ENCODE results near the gene DCST2. TPM values are rescaled to one million over a fixed set of nuclear protein-coding genes. Genes with fewer than 3 reads are reported as not detected.

The DCST2 gene
- total RNA-seq, 1 donor from 2014 or later: 2.2 TPM

DNA sequence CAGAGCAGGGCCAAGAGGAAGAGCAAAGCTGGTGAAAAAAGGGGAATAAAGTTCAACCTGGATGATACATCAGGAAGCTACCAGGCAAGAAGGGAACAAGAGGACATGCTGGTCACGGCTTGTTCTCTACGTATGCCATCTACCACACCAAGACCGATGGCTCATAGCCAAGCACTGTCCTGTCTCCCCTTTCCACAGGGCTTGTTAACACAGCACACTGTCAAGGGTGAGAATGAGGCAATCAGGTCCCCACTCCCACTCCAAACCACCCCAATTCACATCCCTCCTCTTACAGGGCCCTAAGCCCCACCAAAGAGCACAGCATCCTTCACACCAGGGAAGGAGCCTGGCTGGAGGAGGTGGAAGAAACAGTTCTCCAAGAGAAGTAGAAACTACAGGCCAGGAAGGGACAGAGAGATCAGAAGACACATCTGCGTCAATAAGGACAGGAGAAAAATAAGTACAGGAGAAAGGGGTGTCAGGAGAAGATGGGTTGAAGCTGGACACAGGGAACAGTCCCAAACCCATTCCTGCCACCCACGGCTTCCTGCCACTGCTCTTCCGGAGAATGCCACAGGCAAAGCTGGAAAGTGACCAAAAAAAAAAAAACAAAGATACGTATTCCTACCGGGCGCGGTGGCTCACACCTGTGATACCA lies 62.1 kb downstream of the DCST2 start:
- peaks cover 29% of the 10 kb centered on the region for H3K4me1 Mint-ChIP-seq (ENCODE audit: low read depth)
- H3K27me3 Mint-ChIP-seq: no peaks in the 10 kb centered on the region
- peak overlapping the region; percentile 74 for H3K4me3 Mint-ChIP-seq (ENCODE audit: low read depth)
- no peak for DNase-seq (ENCODE audit: low spot score, unreplicated experiment)
- H3K27ac Mint-ChIP-seq: peak overlapping the region; percentile 98
- TF ChIP-seq, protein P1, sequence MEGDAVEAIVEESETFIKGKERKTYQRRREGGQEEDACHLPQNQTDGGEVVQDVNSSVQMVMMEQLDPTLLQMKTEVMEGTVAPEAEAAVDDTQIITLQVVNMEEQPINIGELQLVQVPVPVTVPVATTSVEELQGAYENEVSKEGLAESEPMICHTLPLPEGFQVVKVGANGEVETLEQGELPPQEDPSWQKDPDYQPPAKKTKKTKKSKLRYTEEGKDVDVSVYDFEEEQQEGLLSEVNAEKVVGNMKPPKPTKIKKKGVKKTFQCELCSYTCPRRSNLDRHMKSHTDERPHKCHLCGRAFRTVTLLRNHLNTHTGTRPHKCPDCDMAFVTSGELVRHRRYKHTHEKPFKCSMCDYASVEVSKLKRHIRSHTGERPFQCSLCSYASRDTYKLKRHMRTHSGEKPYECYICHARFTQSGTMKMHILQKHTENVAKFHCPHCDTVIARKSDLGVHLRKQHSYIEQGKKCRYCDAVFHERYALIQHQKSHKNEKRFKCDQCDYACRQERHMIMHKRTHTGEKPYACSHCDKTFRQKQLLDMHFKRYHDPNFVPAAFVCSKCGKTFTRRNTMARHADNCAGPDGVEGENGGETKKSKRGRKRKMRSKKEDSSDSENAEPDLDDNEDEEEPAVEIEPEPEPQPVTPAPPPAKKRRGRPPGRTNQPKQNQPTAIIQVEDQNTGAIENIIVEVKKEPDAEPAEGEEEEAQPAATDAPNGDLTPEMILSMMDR (IDR thresholded peaks at IDR 0.05; ENCODE audit: unreplicated experiment): no peak
- H3K36me3 Mint-ChIP-seq (ENCODE audit: insufficient read depth): peaks cover 2% of the 10 kb centered on the region
- H3K9me3 Mint-ChIP-seq (ENCODE audit: low read depth): no peaks in the 10 kb centered on the region

DNA sequence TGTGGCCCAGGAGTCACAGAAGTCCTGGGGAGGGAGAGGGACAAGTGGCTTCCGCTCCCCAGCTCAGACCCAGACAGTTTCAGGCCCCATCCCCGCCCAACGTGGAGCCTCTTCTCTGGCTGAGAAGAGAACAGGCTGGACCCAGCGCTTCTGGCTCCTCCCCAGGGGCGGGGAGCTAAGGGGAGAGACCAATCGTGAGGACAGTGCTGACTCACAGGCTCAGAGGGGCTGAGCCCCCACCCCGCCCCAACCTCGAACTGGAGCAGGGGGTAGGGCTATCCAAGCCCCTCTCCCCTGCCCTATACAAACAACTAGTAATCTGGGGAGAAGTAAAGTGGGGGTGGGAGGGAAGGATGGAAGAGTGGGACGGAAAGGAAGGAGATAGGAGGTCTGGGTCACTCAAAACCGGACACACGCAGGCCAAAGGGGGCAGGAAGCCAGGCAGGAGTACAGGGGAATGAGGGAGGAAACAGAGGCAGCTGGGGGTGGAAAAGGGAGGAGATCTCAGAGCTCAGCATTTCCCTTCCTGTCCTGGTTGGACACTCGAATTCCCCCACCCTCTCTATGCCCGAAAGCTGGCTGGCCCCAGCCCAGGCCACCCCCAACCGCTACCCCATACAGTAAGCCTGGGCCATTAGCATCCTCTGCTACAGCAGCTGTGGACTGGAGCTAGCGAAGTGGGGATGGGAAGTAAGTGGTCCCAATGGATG lies 62.8 kb downstream of the DCST2 start, which contains the start of gene SHC1:
Gene SHC1, minus strand, starts transcription at position 117 of the 710 bp plus-strand sequence. CDS start 221 bp downstream, outside the sequence.
- Mint-ChIP-seq H3K27ac (peak within 1 kb of the TSS; percentile 98), H3K4me1 (ENCODE audit: low read depth) (peaks cover 26% of the 10 kb centered on the region), H3K4me3 (ENCODE audit: low read depth) (peak within 1 kb of the TSS; percentile 74)

DNA sequence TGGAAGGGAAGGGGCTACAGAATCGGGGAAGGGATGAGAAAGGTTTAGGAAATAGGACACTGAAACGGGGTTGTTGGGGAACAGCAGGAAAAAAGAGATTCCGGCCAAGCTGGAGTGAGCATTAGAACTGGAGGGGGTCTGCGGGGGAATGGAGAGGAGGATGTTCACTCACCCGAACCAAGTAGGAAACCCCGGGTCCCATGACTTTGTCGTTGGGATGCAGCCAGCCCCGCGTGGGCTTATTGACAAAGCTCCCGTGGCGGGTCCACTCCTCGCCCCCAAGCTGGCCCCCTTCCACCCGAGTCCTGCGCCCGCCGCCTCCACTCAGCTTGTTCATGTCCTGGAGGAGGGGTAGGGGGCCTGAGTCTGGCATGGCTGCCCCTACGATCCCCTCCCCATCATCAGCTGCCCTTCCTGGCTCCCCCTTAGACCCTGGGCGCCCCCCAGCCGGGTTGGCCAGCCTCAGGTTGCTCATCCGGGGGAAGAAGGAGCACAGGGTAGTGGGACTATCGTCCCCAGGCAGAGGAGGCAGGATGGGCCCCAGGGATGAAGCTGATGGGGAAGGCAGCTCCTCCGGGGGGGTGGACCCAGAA lies 63.6 kb downstream of the DCST2 start:
- DNase-seq (ENCODE audit: low spot score, unreplicated experiment): no peak
- Mint-ChIP-seq H3K27ac (no peak overlapping the region), H3K4me1 (ENCODE audit: low read depth) (peaks cover 26% of the 10 kb centered on the region), H3K9me3 (ENCODE audit: low read depth) (no peaks in the 10 kb centered on the region), H3K4me3 (ENCODE audit: low read depth) (peak overlapping the region; percentile 55), H3K27me3 (no peaks in the 10 kb centered on the region), H3K36me3 (ENCODE audit: insufficient read depth) (peaks cover 4% of the 10 kb centered on the region)
- TF ChIP-seq, protein P1 (IDR thresholded peaks at IDR 0.05; ENCODE audit: unreplicated experiment): no peak

More for the DNA sequence above, 62.8 kb downstream of the DCST2 start, which contains the start of gene SHC1:
- TF ChIP-seq, protein P1 (IDR thresholded peaks at IDR 0.05; ENCODE audit: unreplicated experiment): no peak
- Mint-ChIP-seq H3K9me3 (ENCODE audit: low read depth) (no peaks in the 10 kb centered on the region), H3K27me3 (no peaks in the 10 kb centered on the region), H3K36me3 (ENCODE audit: insufficient read depth) (peaks cover 2% of the 10 kb centered on the region)
- peak; percentile 57 for DNase-seq (ENCODE audit: low spot score, unreplicated experiment)

DNA sequence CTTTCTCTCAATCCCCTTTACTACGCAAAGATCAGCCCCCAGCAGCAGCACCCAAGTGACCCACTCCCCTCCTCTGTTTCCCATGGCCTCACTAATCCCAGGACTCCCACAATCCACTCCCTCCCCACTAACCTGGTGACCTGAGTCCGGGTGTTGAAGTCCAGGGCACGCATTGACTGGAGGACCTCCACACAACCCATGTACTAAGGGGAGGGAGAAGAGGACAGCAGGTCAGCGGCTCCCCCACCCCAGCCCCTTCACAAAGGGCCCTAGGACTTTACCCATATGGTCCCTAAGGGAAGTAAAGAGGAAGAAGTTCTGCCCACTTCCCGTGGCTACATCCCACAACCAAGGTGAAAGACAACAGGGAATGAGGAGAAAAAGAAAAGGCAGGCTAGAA lies 64.3 kb downstream of the DCST2 start:
- H3K4me3 Mint-ChIP-seq (ENCODE audit: low read depth): peak overlapping the region; percentile 55
- DNase-seq (ENCODE audit: low spot score, unreplicated experiment): no peak
- TF ChIP-seq, protein P1 (IDR thresholded peaks at IDR 0.05; ENCODE audit: unreplicated experiment): no peak
- H3K27ac Mint-ChIP-seq: peak overlapping the region; percentile 56
- H3K4me1 Mint-ChIP-seq (ENCODE audit: low read depth): peaks cover 26% of the 10 kb centered on the region
- no peaks in the 10 kb centered on the region for H3K9me3 Mint-ChIP-seq (ENCODE audit: low read depth)
- no peaks in the 10 kb centered on the region for H3K27me3 Mint-ChIP-seq
- peaks cover 4% of the 10 kb centered on the region for H3K36me3 Mint-ChIP-seq (ENCODE audit: insufficient read depth)

DNA sequence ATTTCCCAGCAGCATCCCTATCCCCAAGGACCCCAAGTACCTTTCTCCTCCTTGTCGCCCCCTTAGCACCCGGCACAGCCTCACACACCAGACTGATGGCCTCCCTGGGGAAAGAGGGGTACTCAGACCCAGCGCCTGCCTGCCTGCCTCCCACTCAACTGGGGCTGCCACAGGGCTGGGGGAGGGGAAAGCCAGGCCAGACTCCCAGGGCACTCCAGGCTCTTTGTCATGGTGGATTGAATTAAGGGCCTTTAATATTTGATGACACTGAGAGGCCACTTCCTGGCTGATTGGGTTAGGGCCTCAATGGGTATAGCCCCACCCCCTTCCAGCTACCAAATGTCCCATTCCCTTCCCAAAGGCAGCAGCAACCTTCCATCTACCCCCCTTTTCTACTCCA lies 64.8 kb downstream of the DCST2 start:
- no peak for DNase-seq (ENCODE audit: low spot score, unreplicated experiment)
- no peaks in the 10 kb centered on the region for H3K9me3 Mint-ChIP-seq (ENCODE audit: low read depth)
- peak overlapping the region; percentile 56 for H3K27ac Mint-ChIP-seq
- H3K4me3 Mint-ChIP-seq (ENCODE audit: low read depth): no peak overlapping the region
- H3K4me1 Mint-ChIP-seq (ENCODE audit: low read depth): peaks cover 26% of the 10 kb centered on the region
- TF ChIP-seq, protein P1 (IDR thresholded peaks at IDR 0.05; ENCODE audit: unreplicated experiment): no peak
- no peaks in the 10 kb centered on the region for H3K27me3 Mint-ChIP-seq
- H3K36me3 Mint-ChIP-seq (ENCODE audit: insufficient read depth): peaks cover 7% of the 10 kb centered on the region
